A673 (cell line): Measurements from ENCODE around the gene PKM.

ENCODE experiments used
- CTCF ChIP-seq: fragments of 300-800, 200-600 bp; sonication (generic); conservative IDR thresholded peaks from 2 replicates; pipeline ENCODE4 v1.5.1; 2017; ENCODE audit warnings: low read depth, mild to moderate bottlenecking, antibody characterized with exemption, low read length, moderate library complexity, mixed read lengths
- EZH2 ChIP-seq: fragments of 200-600 bp; sonication (generic); IDR thresholded peaks from 2 replicates; pipeline ENCODE4 v1.6.1; 2017; ENCODE audit warnings: borderline replicate concordance, low read depth, mild to moderate bottlenecking, mixed read lengths, antibody characterized with exemption, low read length; ENCODE audit not compliant: poor library complexity, severe bottlenecking

GRCh38 chr15:72231066-72231832, at the start of gene PKM:
- TF ChIP-seq EZH2 (no peak), CTCF (no peak)
